Activated naive CD4-positive, alpha-beta T cell treated with anti-CD3 and anti-CD28 coated beads for 36 hours (primary cell): ENCODE measurements around the gene ZNF780A. TPM values are rescaled to one million over a fixed set of nuclear protein-coding genes. Genes with fewer than 3 reads are reported as not detected.
A peak's percentile ranks its signal among the peaks of the same experiment; 100 is the strongest.
"Not testable (repeated sequence)": the region's sequence is repeated elsewhere in the genome, so short reads cannot be mapped to it uniquely, and the experiment has no call there.

Experiments used
- CTCF ChIA-PET: fragments of 350-600 bp; sonication (Branson Sonifier 250); formaldehyde crosslinking; loops from one replicate; lab custom pipeline; 2021; ENCODE audit warnings: antibody characterized with exemption; lab: Charles Lee
- DNase-seq: peaks from one replicate; pipeline ENCODE4 v3.0.0-alpha.2; 2020
- H3K27ac Mint-ChIP-seq: one replicate; pipeline ENCODE4 v1.8.0; 2021; ENCODE audit warnings: mild to moderate bottlenecking, mixed read lengths
- H3K27me3 Mint-ChIP-seq: one replicate; pipeline ENCODE4 v1.8.0; 2021; ENCODE audit warnings: low read depth, mixed read lengths
- H3K36me3 Mint-ChIP-seq: one replicate; pipeline ENCODE4 v1.8.0; 2021; ENCODE audit warnings: low read depth, mixed read lengths
- H3K4me1 Mint-ChIP-seq: one replicate; pipeline ENCODE4 v1.8.0; 2021; ENCODE audit warnings: low read depth, mixed read lengths
- H3K4me3 Mint-ChIP-seq: one replicate; pipeline ENCODE4 v1.8.0; 2021; ENCODE audit warnings: mild to moderate bottlenecking, moderate library complexity, mixed read lengths
- H3K9me3 Mint-ChIP-seq: one replicate; pipeline ENCODE4 v1.8.0; 2021; ENCODE audit warnings: mixed read lengths
- intact Hi-C: fragments of 100-400 bp; cut with micrococcal nuclease; formaldehyde crosslinking; loops from one replicate; pipeline ENCODE4 v1.15.1; 2023
- total RNA-seq, 2 experiments: library from RNA; stranded (reverse); gene quantifications; one replicate each; pipeline ENCODE4 v1.2.3, GENCODE V29; 2021

Gene ZNF780A
- 10 to 100 TPM in 1 of 2 experiments, 1 to 10 TPM in 1; 8.8 to 10.5 TPM for total RNA-seq

- H3K36me3 Mint-ChIP-seq, result peaks cover 5% of the 10 kb centered on the region
- DNase-seq, result peak; percentile 84
- peaks cover under 1% of the 10 kb centered on the region for H3K27me3 Mint-ChIP-seq
- CTCF ChIA-PET, result interaction anchor here (0.6 to 1.9 kb wide), 4 partner anchors 49 to 120 kb away, joined by 3 to 8 read pairs (median 4); partner anchors contain the start of gene PSMC4
- peaks cover 28% of the 10 kb centered on the region for H3K4me1 Mint-ChIP-seq
- no peaks in the 10 kb centered on the region for H3K9me3 Mint-ChIP-seq
- H3K27ac Mint-ChIP-seq, result peak within 1 kb of the TSS; percentile 95
- peak within 1 kb of the TSS; percentile 97 for H3K4me3 Mint-ChIP-seq
- intact Hi-C loops, result loop anchor here (2.0 kb wide), 1 partner anchor 34 kb away; the partner anchor contains the start of gene ZNF780B
Observed at GRCh38 chr19:40090241-40091204, at the start of gene ZNF780A. ZNF780A (minus strand) TSS chr19:40090943; CDS start chr19:40084753, 6,190 bp downstream.

GRCh38 chr19:40139533-40140287, 49.0 kb upstream of the ZNF780A start:
- no peaks in the 10 kb centered on the region for H3K36me3 Mint-ChIP-seq
- peaks cover 17% of the 10 kb centered on the region for H3K4me1 Mint-ChIP-seq
- no peak overlapping the region for H3K4me3 Mint-ChIP-seq
- no peak overlapping the region for H3K27ac Mint-ChIP-seq
- DNase-seq, result no peak
- intact Hi-C loops, result loop anchor here (1.0 to 10.0 kb wide), 6 partner anchors 26 to 458 kb away; partner anchors contain the start of genes BLVRB, SPTBN4 and ZNF546
- H3K27me3 Mint-ChIP-seq, result peaks cover 5% of the 10 kb centered on the region
- CTCF ChIA-PET, result interaction anchor here (0.5 to 7.7 kb wide), 23 partner anchors 12 to 563 kb away, joined by 3 to 64 read pairs (median 4); partner anchors contain the start of genes TTC9B and ZNF780A
- H3K9me3 Mint-ChIP-seq, result no peaks in the 10 kb centered on the region

- intact Hi-C loops, result no loop called here
- Mint-ChIP-seq H3K36me3 (no peaks in the 10 kb centered on the region), H3K27ac (no peak overlapping the region), H3K4me1 (no peaks in the 10 kb centered on the region), H3K9me3 (no peaks in the 10 kb centered on the region), H3K4me3 (no peak overlapping the region), H3K27me3 (peaks cover 7% of the 10 kb centered on the region)
- CTCF ChIA-PET, result interaction anchor here (0.9 kb wide), 1 partner anchor 84 kb away, joined by 3 read pairs; no protein-coding TSS in a partner anchor
- DNase-seq, result no peak
Observed at GRCh38 chr19:40136818-40137217, 46.1 kb upstream of the ZNF780A start.

GRCh38 chr19:40134866-40135265, 44.1 kb upstream of the ZNF780A start:
- no peaks in the 10 kb centered on the region for H3K4me1 Mint-ChIP-seq
- H3K36me3 Mint-ChIP-seq, result no peaks in the 10 kb centered on the region
- intact Hi-C loops, result no loop called here
- H3K9me3 Mint-ChIP-seq, result no peaks in the 10 kb centered on the region
- H3K27ac Mint-ChIP-seq, result no peak overlapping the region
- DNase-seq, result no peak
- H3K4me3 Mint-ChIP-seq, result no peak overlapping the region
- peaks cover 7% of the 10 kb centered on the region for H3K27me3 Mint-ChIP-seq
- CTCF ChIA-PET, result no interaction called here

GRCh38 chr19:40133491-40133890, 42.7 kb upstream of the ZNF780A start:
- Mint-ChIP-seq H3K27me3 (peaks cover 8% of the 10 kb centered on the region), H3K4me3 (no peak overlapping the region), H3K4me1 (no peaks in the 10 kb centered on the region), H3K27ac (no peak overlapping the region), H3K9me3 (peaks cover 4% of the 10 kb centered on the region), H3K36me3 (no peaks in the 10 kb centered on the region)
- no peak for DNase-seq
- CTCF ChIA-PET, result no interaction called here
- intact Hi-C loops, result no loop called here

GRCh38 chr19:40130013-40130412, 39.3 kb upstream of the ZNF780A start:
- CTCF ChIA-PET, result no interaction called here
- H3K9me3 Mint-ChIP-seq, result peaks cover 4% of the 10 kb centered on the region
- no peaks in the 10 kb centered on the region for H3K36me3 Mint-ChIP-seq
- no peaks in the 10 kb centered on the region for H3K4me1 Mint-ChIP-seq
- H3K27me3 Mint-ChIP-seq, result peaks cover 21% of the 10 kb centered on the region
- DNase-seq, result no peak
- no peak overlapping the region for H3K27ac Mint-ChIP-seq
- no peak overlapping the region for H3K4me3 Mint-ChIP-seq
- intact Hi-C loops, result no loop called here

GRCh38 chr19:40129425-40129824, 38.7 kb upstream of the ZNF780A start:
- intact Hi-C loops, result loop anchor here (10.0 kb wide), 1 partner anchor 485 kb away; no protein-coding TSS in a partner anchor
- H3K9me3 Mint-ChIP-seq, result peaks cover 4% of the 10 kb centered on the region
- no peaks in the 10 kb centered on the region for H3K36me3 Mint-ChIP-seq
- H3K4me3 Mint-ChIP-seq, result no peak overlapping the region
- no peak overlapping the region for H3K27ac Mint-ChIP-seq
- no peaks in the 10 kb centered on the region for H3K4me1 Mint-ChIP-seq
- H3K27me3 Mint-ChIP-seq, result peaks cover 23% of the 10 kb centered on the region
- CTCF ChIA-PET, result no interaction called here
- DNase-seq, result no peak

GRCh38 chr19:40128991-40129390, 38.2 kb upstream of the ZNF780A start:
- DNase-seq, result no peak
- no peak overlapping the region for H3K4me3 Mint-ChIP-seq
- H3K9me3 Mint-ChIP-seq, result peaks cover 4% of the 10 kb centered on the region
- no peaks in the 10 kb centered on the region for H3K4me1 Mint-ChIP-seq
- CTCF ChIA-PET, result no interaction called here
- peaks cover 25% of the 10 kb centered on the region for H3K27me3 Mint-ChIP-seq
- H3K36me3 Mint-ChIP-seq, result no peaks in the 10 kb centered on the region
- no peak overlapping the region for H3K27ac Mint-ChIP-seq
- intact Hi-C loops, result loop anchor here (10.0 kb wide), 1 partner anchor 484 kb away; no protein-coding TSS in a partner anchor

GRCh38 chr19:40119380-40119779, 28.6 kb upstream of the ZNF780A start:
- DNase-seq, result no peak
- Mint-ChIP-seq H3K36me3 (no peaks in the 10 kb centered on the region), H3K9me3 (peaks cover 2% of the 10 kb centered on the region), H3K27ac (no peak overlapping the region), H3K4me3 (no peak overlapping the region), H3K4me1 (no peaks in the 10 kb centered on the region), H3K27me3 (peaks cover 14% of the 10 kb centered on the region)
- CTCF ChIA-PET, result no interaction called here
- intact Hi-C loops, result no loop called here

- intact Hi-C loops, H3K4me3 Mint-ChIP-seq, H3K27me3 Mint-ChIP-seq, CTCF ChIA-PET, H3K4me1 Mint-ChIP-seq, H3K9me3 Mint-ChIP-seq, DNase-seq, H3K27ac Mint-ChIP-seq, H3K36me3 Mint-ChIP-seq: not testable (repeated sequence)
Observed at GRCh38 chr19:40118638-40119037, 27.9 kb upstream of the ZNF780A start.

GRCh38 chr19:40116075-40116474, 25.3 kb upstream of the ZNF780A start:
- Mint-ChIP-seq H3K4me3 (no peak overlapping the region), H3K4me1 (no peaks in the 10 kb centered on the region), H3K27me3 (peaks cover 4% of the 10 kb centered on the region), H3K36me3 (no peaks in the 10 kb centered on the region), H3K9me3 (peaks cover 2% of the 10 kb centered on the region), H3K27ac (no peak overlapping the region)
- no peak for DNase-seq
- CTCF ChIA-PET, result no interaction called here
- intact Hi-C loops, result no loop called here

GRCh38 chr19:40114119-40114518, 23.4 kb upstream of the ZNF780A start:
- H3K27ac Mint-ChIP-seq, intact Hi-C loops, DNase-seq, H3K27me3 Mint-ChIP-seq, CTCF ChIA-PET, H3K9me3 Mint-ChIP-seq, H3K36me3 Mint-ChIP-seq, H3K4me3 Mint-ChIP-seq, H3K4me1 Mint-ChIP-seq: not testable (repeated sequence)
